GM21576 (cell line): Measurements from ENCODE around the gene RAB36.

Experiments
- ATAC-seq: cut with Tn5 transposase; IDR thresholded peaks from one replicate; pipeline ENCODE4 v1.9.1; 2021; ENCODE audit warnings: mild to moderate bottlenecking, moderate library complexity; ENCODE audit not compliant: unreplicated experiment

RAB36 gene

GRCh38 chr22:23180893-23181720 lies 35.8 kb downstream of the RAB36 start:
- ATAC-seq, result no peak

GRCh38 chr22:23181721-23182308 lies 36.5 kb downstream of the RAB36 start:
- ATAC-seq, result no peak

- ATAC-seq, result no peak
Measured at GRCh38 chr22:23182309-23183060, 37.2 kb downstream of the RAB36 start.

- no peak for ATAC-seq
Measured at GRCh38 chr22:23183061-23183698, 37.9 kb downstream of the RAB36 start.

GRCh38 chr22:23184100-23184763 lies 39.0 kb downstream of the RAB36 start:
- no peak for ATAC-seq

- no peak for ATAC-seq
Measured at GRCh38 chr22:23184764-23185113, 39.5 kb downstream of the RAB36 start.

- no peak for ATAC-seq
Measured at GRCh38 chr22:23187211-23187610, 41.9 kb downstream of the RAB36 start.

- ATAC-seq, result no peak
Measured at GRCh38 chr22:23187871-23188700, 42.8 kb downstream of the RAB36 start.

GRCh38 chr22:23190526-23190925 lies 45.2 kb downstream of the RAB36 start:
- ATAC-seq, result no peak

GRCh38 chr22:23192133-23192532 lies 46.9 kb downstream of the RAB36 start:
- ATAC-seq, result no peak

GRCh38 chr22:23192558-23192957 lies 47.3 kb downstream of the RAB36 start:
- no peak for ATAC-seq

GRCh38 chr22:23193196-23193827 lies 48.0 kb downstream of the RAB36 start:
- ATAC-seq, result no peak

- no peak for ATAC-seq
Measured at GRCh38 chr22:23193882-23194281, 48.6 kb downstream of the RAB36 start.

GRCh38 chr22:23196165-23196564 lies 50.9 kb downstream of the RAB36 start:
- ATAC-seq, result no peak

- ATAC-seq, result no peak
Measured at GRCh38 chr22:23197836-23198235, 52.6 kb downstream of the RAB36 start.

- no peak for ATAC-seq
Measured at GRCh38 chr22:23199159-23199558, 53.9 kb downstream of the RAB36 start.

GRCh38 chr22:23200898-23201297 lies 55.6 kb downstream of the RAB36 start:
- no peak for ATAC-seq

GRCh38 chr22:23202812-23203451 lies 57.7 kb downstream of the RAB36 start:
- ATAC-seq, result no peak
